ENCODE data around the gene DDT. TPM values are rescaled to one million over a fixed set of nuclear protein-coding genes. Genes with fewer than 3 reads are reported as not detected.
A peak's percentile ranks its signal among the peaks of the same experiment; 100 is the strongest.
"Not testable (repeated sequence)": the region's sequence is repeated elsewhere in the genome, so short reads cannot be mapped to it uniquely, and the experiment has no call there.

DDT gene
- total RNA-seq: 100 to 1,000 TPM in 1 of 3 donors, 10 to 100 TPM in 2; 74.2 to 107 (median 85.1) TPM

GRCh38 chr22:23974345-23974744 is at the start of gene DDT:
TSS of gene DDT (minus strand) at chr22:23974441. CDS start at chr22:23974414, 27 bp downstream.
- not testable (repeated sequence) for H3K9me3 Mint-ChIP-seq; DNase-seq; H3K27me3 Mint-ChIP-seq (ENCODE audit: low read depth); H3K4me3 Mint-ChIP-seq
- H3K36me3 Mint-ChIP-seq (ENCODE audit: insufficient read depth): peaks cover 16% of the 10 kb centered on the region
- peaks cover 20% of the 10 kb centered on the region for H3K4me1 Mint-ChIP-seq (ENCODE audit: low read depth)
- peak; percentile 96 to 97 for ATAC-seq

- Mint-ChIP-seq H3K4me1 (ENCODE audit: low read depth) (peaks cover 47% of the 10 kb centered on the region), H3K4me3 (no peak overlapping the region), H3K9me3 (no peaks in the 10 kb centered on the region), H3K27me3 (ENCODE audit: low read depth) (no peaks in the 10 kb centered on the region), H3K36me3 (ENCODE audit: insufficient read depth) (peaks cover 19% of the 10 kb centered on the region)
- no peak for DNase-seq
- peak; percentile 50 to 63 for ATAC-seq
These were observed 49.1 kb upstream of the DDT start for GRCh38 chr22:24023204-24023789.

GRCh38 chr22:24021304-24021703 is 47.1 kb upstream of the DDT start:
- peaks cover 20% of the 10 kb centered on the region for H3K36me3 Mint-ChIP-seq (ENCODE audit: insufficient read depth)
- H3K27me3 Mint-ChIP-seq (ENCODE audit: low read depth): no peaks in the 10 kb centered on the region
- ATAC-seq (no peak), DNase-seq (no peak)
- peaks cover 42% of the 10 kb centered on the region for H3K4me1 Mint-ChIP-seq (ENCODE audit: low read depth)
- peaks cover 3% of the 10 kb centered on the region for H3K9me3 Mint-ChIP-seq
- H3K4me3 Mint-ChIP-seq: no peak overlapping the region

DNA sequence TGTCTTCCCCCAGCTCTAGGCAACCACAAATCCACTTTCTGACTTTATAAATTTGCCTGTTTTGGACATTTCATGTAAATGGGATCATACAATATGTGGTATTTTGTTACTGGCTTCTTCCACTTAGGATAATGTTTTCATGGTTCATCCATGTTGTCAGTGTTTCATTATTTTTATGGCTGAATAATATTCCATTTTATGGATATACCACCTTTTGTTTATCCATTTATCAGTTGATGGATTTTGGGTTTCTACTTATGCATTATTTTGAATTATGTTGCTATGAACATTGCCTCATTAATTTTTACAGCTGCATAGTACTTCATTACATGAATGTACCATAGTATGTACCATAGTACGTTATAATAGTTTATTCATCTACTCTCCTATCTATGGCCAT is 41.9 kb upstream of the DDT start:
- DNase-seq (no peak), ATAC-seq (no peak)
- peaks cover 13% of the 10 kb centered on the region for H3K36me3 Mint-ChIP-seq (ENCODE audit: insufficient read depth)
- peaks cover 29% of the 10 kb centered on the region for H3K4me1 Mint-ChIP-seq (ENCODE audit: low read depth)
- peaks cover 7% of the 10 kb centered on the region for H3K9me3 Mint-ChIP-seq
- no peak overlapping the region for H3K4me3 Mint-ChIP-seq
- H3K27me3 Mint-ChIP-seq (ENCODE audit: low read depth): no peaks in the 10 kb centered on the region

DNA sequence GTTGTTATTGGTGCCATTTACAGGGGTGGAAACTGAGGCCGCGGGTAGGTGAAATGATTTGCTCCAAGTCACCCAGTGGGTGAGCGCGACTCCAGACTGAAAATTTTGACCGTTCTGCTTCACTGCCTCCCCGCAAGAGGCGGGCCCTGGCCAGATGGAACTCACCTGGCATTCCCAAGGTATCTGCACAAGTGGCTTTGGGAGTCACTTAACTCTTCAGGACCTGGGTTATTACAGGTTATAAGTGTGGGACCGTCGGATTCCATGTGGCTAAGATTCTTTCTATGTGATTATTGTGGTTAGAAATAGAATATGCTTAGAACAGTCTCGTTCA is 37.5 kb upstream of the DDT start:
- ATAC-seq: no peak
- H3K4me1 Mint-ChIP-seq (ENCODE audit: low read depth): peaks cover 23% of the 10 kb centered on the region

DNA sequence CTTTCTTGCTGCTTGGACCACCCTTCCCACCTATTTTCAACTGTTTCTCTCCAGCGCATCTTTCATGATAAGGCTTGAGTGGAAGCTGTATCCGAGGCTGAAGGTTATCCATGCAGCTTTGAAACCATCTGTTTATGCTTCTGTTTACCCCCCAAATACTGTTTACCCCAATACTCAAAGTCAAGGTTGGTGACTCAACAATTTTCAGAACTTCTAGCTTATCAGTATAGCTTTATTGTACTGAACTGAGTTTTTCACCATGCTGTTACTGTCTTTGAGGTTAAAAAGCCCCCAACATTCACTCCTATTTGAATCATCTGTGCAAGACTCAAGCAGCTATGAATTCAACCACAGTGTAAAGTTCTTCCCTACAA is 35.8 kb upstream of the DDT start:
- no peaks in the 10 kb centered on the region for H3K27me3 Mint-ChIP-seq (ENCODE audit: low read depth)
- no peak for DNase-seq
- ATAC-seq: no peak
- no peaks in the 10 kb centered on the region for H3K9me3 Mint-ChIP-seq
- H3K4me1 Mint-ChIP-seq (ENCODE audit: low read depth): peaks cover 20% of the 10 kb centered on the region
- H3K4me3 Mint-ChIP-seq: peak overlapping the region; percentile 46
- no peaks in the 10 kb centered on the region for H3K36me3 Mint-ChIP-seq (ENCODE audit: insufficient read depth)

More for the DNA sequence above, 37.5 kb upstream of the DDT start:
- DNase-seq: no peak
- no peaks in the 10 kb centered on the region for H3K27me3 Mint-ChIP-seq (ENCODE audit: low read depth)
- peak overlapping the region; percentile 96 for H3K4me3 Mint-ChIP-seq
- H3K9me3 Mint-ChIP-seq: peaks cover 7% of the 10 kb centered on the region
- H3K36me3 Mint-ChIP-seq (ENCODE audit: insufficient read depth): peaks cover 3% of the 10 kb centered on the region

DNA sequence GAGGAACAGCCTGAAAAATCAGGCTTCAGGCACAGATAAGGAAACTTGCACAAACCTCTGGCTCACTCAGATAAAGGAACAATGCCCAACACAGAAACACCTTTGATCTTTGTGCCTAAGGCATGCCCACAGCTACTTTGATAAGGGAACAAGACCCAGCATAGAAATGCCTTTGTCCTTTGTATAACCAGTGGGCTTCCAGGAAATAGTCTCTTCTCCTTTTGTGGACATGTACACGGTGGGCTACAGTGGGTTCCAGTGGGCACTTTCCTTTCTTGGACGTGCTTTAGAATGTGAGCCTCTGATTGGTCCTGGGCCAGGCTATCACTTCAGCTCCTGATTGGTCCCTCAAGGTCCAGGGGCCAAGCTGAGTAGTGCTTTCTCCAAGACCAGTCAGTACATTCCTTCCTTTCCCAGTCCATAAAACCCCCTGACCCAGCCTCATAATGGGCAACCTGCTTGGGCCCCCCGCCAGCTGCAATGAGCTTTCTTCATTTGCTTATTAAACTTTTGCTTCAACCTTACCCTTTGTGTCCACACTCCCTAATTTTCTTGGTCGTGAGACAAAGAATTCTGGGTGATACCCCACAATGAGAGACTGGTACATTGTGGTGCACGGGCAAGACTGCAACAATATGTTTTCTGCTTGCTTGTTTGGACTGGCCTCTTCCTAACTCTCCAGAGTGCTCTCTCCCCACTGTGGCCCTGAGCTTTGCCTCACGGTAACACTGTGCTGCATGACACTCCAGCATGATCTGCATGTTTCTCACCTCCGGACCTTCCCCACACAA is 35.2 kb upstream of the DDT start:
- no peaks in the 10 kb centered on the region for H3K27me3 Mint-ChIP-seq (ENCODE audit: low read depth)
- no peaks in the 10 kb centered on the region for H3K36me3 Mint-ChIP-seq (ENCODE audit: insufficient read depth)
- H3K9me3 Mint-ChIP-seq: no peaks in the 10 kb centered on the region
- H3K4me3 Mint-ChIP-seq: no peak overlapping the region
- ATAC-seq (no peak), DNase-seq (no peak)
- peaks cover 20% of the 10 kb centered on the region for H3K4me1 Mint-ChIP-seq (ENCODE audit: low read depth)

DNA sequence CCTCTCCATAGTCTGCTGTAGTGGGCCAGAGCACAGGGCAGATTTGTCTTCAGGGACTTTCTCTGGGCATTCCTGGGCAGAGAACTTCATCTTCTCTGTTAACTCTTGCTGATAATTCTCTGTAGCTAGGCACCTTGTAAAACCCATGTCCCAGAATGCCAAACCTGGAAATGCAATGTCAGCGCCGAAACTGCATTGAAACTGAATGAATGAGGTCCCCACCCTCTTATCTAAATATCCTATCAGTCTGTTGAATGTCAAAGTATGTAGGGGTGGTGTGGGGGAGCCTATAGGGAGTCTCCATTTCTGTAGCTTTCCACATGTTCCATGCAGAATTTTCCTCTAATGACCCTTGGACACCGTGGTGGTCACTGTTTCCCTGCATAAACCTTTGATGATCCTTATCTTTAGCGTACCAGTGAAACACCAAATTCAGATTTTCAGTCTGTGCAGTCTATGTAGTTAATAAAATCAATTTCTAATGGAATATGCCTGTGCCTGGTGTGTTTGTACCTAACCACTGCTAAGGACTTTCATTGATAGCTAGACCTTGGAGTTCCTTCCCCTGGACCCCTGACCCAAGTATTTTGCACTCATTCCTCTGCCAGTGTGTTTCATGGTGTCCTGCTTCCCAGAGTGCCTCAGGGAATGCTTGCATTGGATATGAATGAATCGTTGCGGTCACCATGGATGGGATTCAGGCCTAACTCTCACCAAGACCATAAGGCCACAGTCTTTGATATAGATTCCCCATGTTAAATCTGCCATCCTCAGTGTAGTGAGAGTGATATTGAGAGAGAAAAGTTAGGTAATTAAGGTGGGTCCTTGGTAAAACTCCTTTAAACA is 34.4 kb upstream of the DDT start:
- H3K9me3 Mint-ChIP-seq: no peaks in the 10 kb centered on the region
- no peak overlapping the region for H3K4me3 Mint-ChIP-seq
- peaks cover 17% of the 10 kb centered on the region for H3K4me1 Mint-ChIP-seq (ENCODE audit: low read depth)
- no peak for DNase-seq
- H3K36me3 Mint-ChIP-seq (ENCODE audit: insufficient read depth): no peaks in the 10 kb centered on the region
- H3K27me3 Mint-ChIP-seq (ENCODE audit: low read depth): no peaks in the 10 kb centered on the region
- no peak for ATAC-seq

DNA sequence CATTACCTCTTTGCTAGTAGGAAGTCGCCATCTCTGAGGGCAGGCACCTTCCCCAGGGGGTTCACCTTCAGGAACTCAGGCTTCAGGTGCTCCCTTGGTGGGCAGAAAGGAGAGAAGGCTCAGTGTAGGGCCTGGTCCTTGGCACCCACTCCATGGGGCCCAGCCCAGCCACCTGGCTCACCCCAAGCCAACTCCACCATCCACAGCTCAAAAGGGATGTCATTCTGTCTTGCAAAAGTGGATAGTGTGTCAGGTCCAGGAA is 33.7 kb upstream of the DDT start:
- no peaks in the 10 kb centered on the region for H3K27me3 Mint-ChIP-seq (ENCODE audit: low read depth)

GRCh38 chr22:24007253-24008021 is 33.2 kb upstream of the DDT start:
- ATAC-seq: no peak
- H3K4me3 Mint-ChIP-seq: no peak overlapping the region
- no peaks in the 10 kb centered on the region for H3K36me3 Mint-ChIP-seq (ENCODE audit: insufficient read depth)
- H3K4me1 Mint-ChIP-seq (ENCODE audit: low read depth): peaks cover 11% of the 10 kb centered on the region
- DNase-seq: no peak
- no peaks in the 10 kb centered on the region for H3K27me3 Mint-ChIP-seq (ENCODE audit: low read depth)
- H3K9me3 Mint-ChIP-seq: no peaks in the 10 kb centered on the region

More for the DNA sequence above, 33.7 kb upstream of the DDT start:
- no peak for ATAC-seq
- DNase-seq: no peak
- H3K9me3 Mint-ChIP-seq: no peaks in the 10 kb centered on the region
- H3K4me1 Mint-ChIP-seq (ENCODE audit: low read depth): peaks cover 14% of the 10 kb centered on the region
- no peaks in the 10 kb centered on the region for H3K36me3 Mint-ChIP-seq (ENCODE audit: insufficient read depth)
- H3K4me3 Mint-ChIP-seq: no peak overlapping the region

- Mint-ChIP-seq H3K36me3 (ENCODE audit: insufficient read depth) (no peaks in the 10 kb centered on the region), H3K4me3 (no peak overlapping the region), H3K27me3 (ENCODE audit: low read depth) (no peaks in the 10 kb centered on the region), H3K4me1 (ENCODE audit: low read depth) (peaks cover 9% of the 10 kb centered on the region), H3K9me3 (no peaks in the 10 kb centered on the region)
- ATAC-seq (no peak), DNase-seq (no peak)
These were observed 32.6 kb upstream of the DDT start for GRCh38 chr22:24006914-24007214.

DNA sequence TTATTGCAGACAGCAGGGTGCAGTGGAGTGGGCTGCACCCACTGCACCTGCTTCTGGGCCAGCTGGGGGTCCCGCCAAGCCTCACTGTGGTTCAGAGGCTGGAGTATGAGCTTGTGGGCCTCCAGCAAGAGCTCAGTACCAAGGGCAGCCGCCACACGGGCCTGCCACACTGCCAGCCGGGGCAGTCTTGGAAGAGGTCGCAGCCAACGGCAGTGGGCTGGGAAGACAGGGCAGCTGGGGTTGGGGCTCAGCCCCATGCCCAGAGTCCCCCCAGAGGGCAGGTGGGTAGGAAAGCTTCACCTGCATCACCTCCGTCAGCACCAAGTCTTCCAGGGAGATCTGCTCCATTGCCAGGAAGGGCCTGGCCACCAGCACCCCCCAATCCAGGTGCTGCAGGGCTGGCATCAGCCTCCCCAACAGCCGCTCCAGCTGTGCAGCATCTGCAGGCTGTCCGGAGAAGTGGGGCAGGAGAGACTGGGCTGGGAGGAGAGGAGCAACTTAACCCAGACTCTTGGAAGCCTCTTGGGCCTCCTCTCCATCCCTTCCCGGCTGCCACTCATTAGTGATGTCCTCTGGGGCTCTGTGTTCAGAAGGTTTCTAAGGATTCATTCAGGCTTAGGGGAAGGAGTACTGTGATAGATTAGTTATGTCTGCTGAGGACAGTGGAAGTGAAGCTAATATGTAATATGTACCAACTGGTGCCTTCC is 32.1 kb upstream of the DDT start:
- ATAC-seq (no peak), DNase-seq (no peak)
- no peaks in the 10 kb centered on the region for H3K27me3 Mint-ChIP-seq (ENCODE audit: low read depth)
- H3K4me1 Mint-ChIP-seq (ENCODE audit: low read depth): peaks cover 7% of the 10 kb centered on the region
- no peak overlapping the region for H3K4me3 Mint-ChIP-seq
- no peaks in the 10 kb centered on the region for H3K9me3 Mint-ChIP-seq
- H3K36me3 Mint-ChIP-seq (ENCODE audit: insufficient read depth): no peaks in the 10 kb centered on the region

- DNase-seq: no peak
- Mint-ChIP-seq H3K36me3 (ENCODE audit: insufficient read depth) (no peaks in the 10 kb centered on the region), H3K9me3 (no peaks in the 10 kb centered on the region), H3K4me3 (no peak within 1 kb of the TSS), H3K4me1 (ENCODE audit: low read depth) (peaks cover under 1% of the 10 kb centered on the region), H3K27me3 (ENCODE audit: low read depth) (no peaks in the 10 kb centered on the region)
- ATAC-seq: no peak
These were observed 31.0 kb upstream of the DDT start, which contains the start of gene GSTT4 for GRCh38 chr22:24005201-24005600. TSS of gene GSTT4 (minus strand) at chr22:24005453. CDS start at chr22:24005356, 97 bp downstream.

DNA sequence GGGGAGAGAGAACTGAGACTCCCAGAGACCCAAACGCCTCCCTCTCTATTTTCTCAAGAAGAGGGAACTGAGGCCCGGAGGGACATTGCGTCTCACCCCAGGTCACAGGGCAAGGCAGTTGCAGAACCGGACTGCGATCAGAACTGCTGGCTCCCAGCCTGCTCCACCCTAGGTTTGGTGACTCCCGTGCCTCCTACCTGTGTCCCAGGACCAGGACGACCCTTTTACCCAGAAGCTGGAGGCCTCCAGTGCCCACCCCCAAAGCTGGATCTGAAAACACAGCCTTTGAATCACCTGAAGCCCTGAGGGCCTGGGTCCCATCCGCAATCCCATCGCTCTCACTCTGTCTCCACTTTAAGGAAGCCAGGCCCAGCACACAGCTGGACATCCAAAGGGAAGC is 29.6 kb upstream of the DDT start:
- H3K9me3 Mint-ChIP-seq: no peaks in the 10 kb centered on the region
- H3K4me3 Mint-ChIP-seq: no peak overlapping the region
- no peak for ATAC-seq
- H3K27me3 Mint-ChIP-seq (ENCODE audit: low read depth): no peaks in the 10 kb centered on the region
- no peaks in the 10 kb centered on the region for H3K4me1 Mint-ChIP-seq (ENCODE audit: low read depth)
- no peaks in the 10 kb centered on the region for H3K36me3 Mint-ChIP-seq (ENCODE audit: insufficient read depth)
- no peak for DNase-seq
